ENCODE results near the gene EFCAB14. TPM values are rescaled to one million over a fixed set of nuclear protein-coding genes. Genes with fewer than 3 reads are reported as not detected.

EFCAB14 gene
- total RNA-seq, 4 donors from 2014 or later = 71.5 to 138 (median 106) TPM

GRCh38 chr1:46646331-46646730 is 72.6 kb downstream of the EFCAB14 start:
- TF ChIP-seq POLR2A (IDR thresholded peaks at IDR 0.05) = no peak
- TF ChIP-seq CTCF (IDR thresholded peaks at IDR 0.05) = no peak
- 91 to 96% methylated on average over 1 of the region's 1 CpG for WGBS, 2 donors
- intact Hi-C loops (cut with DNase I; ENCODE audit: low total_unique reads) = no loop called here
- H3K4me3 ChIP-seq (ENCODE audit: low read depth, poor library complexity, severe bottlenecking) = no peak overlapping the region
- no peak for DNase-seq (ENCODE audit: low spot score in 2 of 2)

- WGBS, 2 donors = 83 to 87% methylated on average over 4 of the region's 4 CpGs
- no peak for DNase-seq (ENCODE audit: low spot score in 2 of 2)
- intact Hi-C loops (cut with DNase I; ENCODE audit: low total_unique reads) = no loop called here
- H3K4me3 ChIP-seq (ENCODE audit: low read depth, poor library complexity, severe bottlenecking) = no peak overlapping the region
- TF ChIP-seq POLR2A (IDR thresholded peaks at IDR 0.05) (no peak), CTCF (IDR thresholded peaks at IDR 0.05) (no peak)
Observed at GRCh38 chr1:46645815-46646214, 73.1 kb downstream of the EFCAB14 start.

- intact Hi-C loops (cut with DNase I; ENCODE audit: low total_unique reads) = no loop called here
- TF ChIP-seq CTCF (IDR thresholded peaks at IDR 0.05) = no peak
- TF ChIP-seq POLR2A (IDR thresholded peaks at IDR 0.05) = no peak
- no peak overlapping the region for H3K4me3 ChIP-seq (ENCODE audit: low read depth, poor library complexity, severe bottlenecking)
- no peak for DNase-seq (ENCODE audit: low spot score in 2 of 2)
Observed at GRCh38 chr1:46643368-46643775, 75.5 kb downstream of the EFCAB14 start.

- DNase-seq (ENCODE audit: low spot score in 2 of 2) = no peak
- intact Hi-C loops (cut with DNase I; ENCODE audit: low total_unique reads) = no loop called here
- TF ChIP-seq CTCF (IDR thresholded peaks at IDR 0.05) (no peak), POLR2A (IDR thresholded peaks at IDR 0.05) (no peak)
- no peak overlapping the region for H3K4me3 ChIP-seq (ENCODE audit: low read depth, poor library complexity, severe bottlenecking)
Observed at GRCh38 chr1:46642115-46642680, 76.7 kb downstream of the EFCAB14 start.

- TF ChIP-seq POLR2A (IDR thresholded peaks at IDR 0.05) = no peak
- TF ChIP-seq CTCF (IDR thresholded peaks at IDR 0.05) = no peak
- intact Hi-C loops (cut with DNase I; ENCODE audit: low total_unique reads) = no loop called here
Observed at GRCh38 chr1:46639547-46639946, 79.4 kb downstream of the EFCAB14 start.

GRCh38 chr1:46638921-46639320 is 80.0 kb downstream of the EFCAB14 start:
- no peak overlapping the region for H3K4me3 ChIP-seq (ENCODE audit: low read depth, poor library complexity, severe bottlenecking)
- intact Hi-C loops (cut with DNase I; ENCODE audit: low total_unique reads) = no loop called here
- TF ChIP-seq POLR2A (IDR thresholded peaks at IDR 0.05) (no peak), CTCF (IDR thresholded peaks at IDR 0.05) (no peak)
- no peak for DNase-seq (ENCODE audit: low spot score in 2 of 2)

More at GRCh38 chr1:46639547-46639946, 79.4 kb downstream of the EFCAB14 start:
- WGBS, 2 donors = 31 to 53% methylated on average over 1 of the region's 1 CpG
- no peak for DNase-seq (ENCODE audit: low spot score in 2 of 2)
- H3K4me3 ChIP-seq (ENCODE audit: low read depth, poor library complexity, severe bottlenecking) = no peak overlapping the region
